Kidney epithelial cell (primary cell): ENCODE data around the gene KLRF2. TPM values are rescaled to one million over a fixed set of nuclear protein-coding genes. Genes with fewer than 3 reads are reported as not detected.

Experiments used
- DNase-seq: peaks from one replicate; pipeline ENCODE4 v3.0.0-alpha.2; 2010; ENCODE audit warnings: low read depth
- H3K27me3 ChIP-seq: 2 replicates; pipeline ENCODE4 v1.6.0; 2011; ENCODE audit warnings: low read length; ENCODE audit not compliant: control insufficient read depth, insufficient read depth
- H3K36me3 ChIP-seq: 2 replicates; pipeline ENCODE4 v1.5.1; 2011; ENCODE audit warnings: low read length; ENCODE audit not compliant: control insufficient read depth, insufficient read depth
- H3K4me3 ChIP-seq: 2 replicates; pipeline ENCODE4 v1.5.1; 2011; ENCODE audit warnings: low read depth, mild to moderate bottlenecking, control low read depth, low read length
- total RNA-seq: library from RNA; depleted of rRNA; stranded (reverse); fragments of >200 nt; gene quantifications from 2 replicates; pipeline ENCODE4 v1.2.3, GENCODE V29; 2015
- TF ChIP-seq, protein P1 (sequence below): IDR thresholded peaks from 2 replicates; pipeline ENCODE4 v1.5.1; 2011; ENCODE audit warnings: mild to moderate bottlenecking, moderate library complexity, low read length, control low read depth, inconsistent platforms; ENCODE audit not compliant: insufficient read depth, poor library complexity, severe bottlenecking

Gene KLRF2
- total RNA-seq, 1 donor from 2014 or later, result not detected

DNA sequence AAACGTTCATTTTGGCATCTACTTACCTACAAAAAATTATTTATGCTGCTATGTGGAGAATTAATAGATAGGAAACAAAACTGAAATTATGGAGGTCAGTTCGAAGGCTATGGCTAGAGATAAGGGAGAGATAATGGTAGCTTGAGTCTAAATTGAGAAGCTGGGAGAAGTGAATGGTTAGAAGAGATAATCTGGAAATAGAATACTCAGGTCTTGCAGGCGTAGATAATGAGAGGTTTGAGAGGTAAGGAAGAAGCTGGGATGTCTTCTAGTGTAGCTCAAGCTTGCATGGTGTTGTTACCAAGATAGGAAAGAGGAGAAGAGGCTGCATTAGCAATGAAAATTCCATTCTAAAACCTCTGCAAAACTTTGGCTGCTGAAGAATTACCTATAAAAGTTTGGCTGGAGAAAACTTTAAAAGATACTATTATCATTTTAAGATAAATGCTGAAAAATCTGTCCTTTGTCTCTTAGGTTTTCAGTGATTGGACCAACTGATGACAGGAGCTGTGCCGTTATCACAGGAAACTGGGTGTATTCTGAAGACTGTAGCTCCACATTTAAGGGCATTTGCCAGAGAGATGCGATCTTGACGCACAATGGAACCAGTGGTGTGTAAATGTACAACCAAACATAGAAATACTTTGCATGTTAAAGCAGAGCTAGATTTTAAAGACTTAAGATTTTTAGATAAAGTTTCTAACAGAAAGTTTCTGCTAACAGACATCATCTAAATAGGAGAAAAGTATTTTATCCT lies 14.1 kb downstream of the KLRF2 start:
- no peak for DNase-seq
- no peak overlapping the region for H3K4me3 ChIP-seq
- H3K27me3 ChIP-seq, result no peaks in the 10 kb centered on the region
- TF ChIP-seq, protein P1, sequence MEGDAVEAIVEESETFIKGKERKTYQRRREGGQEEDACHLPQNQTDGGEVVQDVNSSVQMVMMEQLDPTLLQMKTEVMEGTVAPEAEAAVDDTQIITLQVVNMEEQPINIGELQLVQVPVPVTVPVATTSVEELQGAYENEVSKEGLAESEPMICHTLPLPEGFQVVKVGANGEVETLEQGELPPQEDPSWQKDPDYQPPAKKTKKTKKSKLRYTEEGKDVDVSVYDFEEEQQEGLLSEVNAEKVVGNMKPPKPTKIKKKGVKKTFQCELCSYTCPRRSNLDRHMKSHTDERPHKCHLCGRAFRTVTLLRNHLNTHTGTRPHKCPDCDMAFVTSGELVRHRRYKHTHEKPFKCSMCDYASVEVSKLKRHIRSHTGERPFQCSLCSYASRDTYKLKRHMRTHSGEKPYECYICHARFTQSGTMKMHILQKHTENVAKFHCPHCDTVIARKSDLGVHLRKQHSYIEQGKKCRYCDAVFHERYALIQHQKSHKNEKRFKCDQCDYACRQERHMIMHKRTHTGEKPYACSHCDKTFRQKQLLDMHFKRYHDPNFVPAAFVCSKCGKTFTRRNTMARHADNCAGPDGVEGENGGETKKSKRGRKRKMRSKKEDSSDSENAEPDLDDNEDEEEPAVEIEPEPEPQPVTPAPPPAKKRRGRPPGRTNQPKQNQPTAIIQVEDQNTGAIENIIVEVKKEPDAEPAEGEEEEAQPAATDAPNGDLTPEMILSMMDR, result no peak
- no peaks in the 10 kb centered on the region for H3K36me3 ChIP-seq

DNA sequence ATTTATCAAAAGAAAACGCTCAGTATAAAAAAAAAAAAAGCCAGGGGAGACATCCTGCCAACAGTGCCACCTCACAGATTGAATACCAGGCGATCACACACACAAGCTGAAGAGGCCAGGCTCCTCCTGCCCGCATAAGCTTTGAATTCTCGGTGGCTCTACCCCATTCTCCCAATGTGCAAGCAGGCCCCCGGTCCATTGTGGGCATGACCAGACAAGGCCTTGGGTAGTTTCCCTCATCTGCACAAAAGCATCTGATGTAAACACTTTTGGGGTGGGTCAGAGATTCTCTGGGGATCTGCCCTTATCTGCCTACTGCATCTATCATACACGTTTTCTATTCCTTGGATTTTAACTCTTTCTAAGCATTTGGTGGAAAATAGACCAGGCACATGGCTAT lies 16.2 kb downstream of the KLRF2 start:
- Histone ChIP-seq H3K4me3 (no peak overlapping the region), H3K27me3 (no peaks in the 10 kb centered on the region)
- DNase-seq, result no peak

DNA sequence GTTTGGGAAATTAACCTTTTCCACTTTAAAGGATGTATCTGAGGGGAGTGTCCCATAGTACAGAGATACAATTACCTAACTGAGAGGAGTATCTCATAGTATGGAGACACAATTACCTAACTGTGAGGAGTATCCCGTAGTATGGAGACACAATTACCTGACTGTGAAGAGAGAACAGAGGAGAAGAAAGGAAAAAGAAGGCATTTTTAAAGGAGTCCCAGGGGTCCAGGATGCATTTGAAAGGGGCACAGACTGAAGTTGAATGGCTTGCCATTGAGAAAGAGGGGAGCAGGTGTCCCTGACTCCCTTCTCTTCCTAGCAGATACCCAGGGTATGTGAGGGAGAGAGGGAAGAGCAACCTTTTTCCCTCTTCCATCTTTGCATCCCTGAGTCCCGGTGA lies 17.9 kb downstream of the KLRF2 start:
- Histone ChIP-seq H3K4me3 (no peak overlapping the region), H3K36me3 (no peaks in the 10 kb centered on the region), H3K27me3 (no peaks in the 10 kb centered on the region)
- TF ChIP-seq, protein P1, result no peak
- DNase-seq, result no peak

More for the DNA sequence above, 16.2 kb downstream of the KLRF2 start:
- TF ChIP-seq, protein P1, result no peak
- H3K36me3 ChIP-seq, result no peaks in the 10 kb centered on the region

DNA sequence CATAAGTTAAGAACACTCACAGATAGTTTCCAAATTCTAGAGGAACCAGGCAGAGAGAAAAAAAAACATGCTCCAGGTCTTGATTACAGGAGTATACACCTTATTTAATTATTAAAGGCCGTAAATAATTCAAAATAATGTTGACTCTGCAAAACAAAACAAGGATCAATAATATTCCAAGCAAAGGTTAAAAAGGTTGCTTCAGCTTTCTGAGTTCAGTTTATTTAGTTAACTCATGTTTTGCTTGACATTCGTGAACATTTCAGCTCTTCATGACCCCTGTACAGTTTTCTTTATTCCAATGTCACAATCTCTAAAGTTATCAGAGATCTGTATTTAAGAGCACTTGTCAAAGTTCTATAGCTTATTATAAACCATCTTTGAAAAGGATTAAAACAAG lies 19.6 kb downstream of the KLRF2 start:
- Histone ChIP-seq H3K36me3 (no peaks in the 10 kb centered on the region), H3K27me3 (no peaks in the 10 kb centered on the region), H3K4me3 (no peak overlapping the region)
- DNase-seq, result no peak
- TF ChIP-seq, protein P1, result no peak

DNA sequence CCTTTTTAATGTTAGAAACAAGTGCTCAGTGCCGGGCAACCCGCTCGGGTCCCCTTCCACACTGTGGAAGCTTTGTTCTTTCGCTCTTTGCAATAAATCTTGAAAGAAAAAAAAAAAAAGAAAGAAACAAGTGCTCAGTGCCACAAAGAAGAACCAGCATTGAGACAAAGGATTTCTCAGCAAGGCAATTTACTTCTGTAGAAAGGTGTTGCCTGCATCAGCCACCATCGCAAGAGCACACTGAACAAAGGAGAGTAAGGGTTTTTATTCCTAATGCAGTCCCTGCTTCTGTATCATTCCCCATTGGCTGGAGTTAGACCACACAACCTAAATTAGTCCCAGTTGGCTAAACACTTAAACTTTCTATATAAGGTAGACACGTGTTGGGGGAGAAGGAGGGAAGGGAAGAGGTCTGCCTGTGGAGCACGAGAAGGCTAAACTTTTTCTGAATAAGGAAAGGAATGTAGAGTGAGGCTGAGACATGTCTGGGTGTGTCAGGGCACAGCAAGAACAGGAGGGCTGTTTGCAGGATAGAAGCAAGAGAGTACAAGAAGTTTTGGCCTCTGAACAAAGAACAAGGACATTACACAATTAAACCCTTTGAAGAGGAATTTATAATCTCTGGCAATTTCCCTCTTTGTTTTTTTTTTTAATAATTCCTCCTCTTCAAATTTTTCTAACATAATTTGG lies 21.4 kb downstream of the KLRF2 start:
- DNase-seq, result no peak
- TF ChIP-seq, protein P1, result no peak
- H3K36me3 ChIP-seq, result no peaks in the 10 kb centered on the region
- H3K4me3 ChIP-seq, result no peak overlapping the region
- H3K27me3 ChIP-seq, result no peaks in the 10 kb centered on the region
